ENCODE data around the gene AFG3L2. TPM values are rescaled to one million over a fixed set of nuclear protein-coding genes. Genes with fewer than 3 reads are reported as not detected.

AFG3L2 gene
- total and polyA plus RNA-seq, 9 of the 15 experiments (the other 6 are each of a cell fraction or from before 2014, with no cell fraction given), result 24.1 to 109 (median 84.0) TPM

DNA sequence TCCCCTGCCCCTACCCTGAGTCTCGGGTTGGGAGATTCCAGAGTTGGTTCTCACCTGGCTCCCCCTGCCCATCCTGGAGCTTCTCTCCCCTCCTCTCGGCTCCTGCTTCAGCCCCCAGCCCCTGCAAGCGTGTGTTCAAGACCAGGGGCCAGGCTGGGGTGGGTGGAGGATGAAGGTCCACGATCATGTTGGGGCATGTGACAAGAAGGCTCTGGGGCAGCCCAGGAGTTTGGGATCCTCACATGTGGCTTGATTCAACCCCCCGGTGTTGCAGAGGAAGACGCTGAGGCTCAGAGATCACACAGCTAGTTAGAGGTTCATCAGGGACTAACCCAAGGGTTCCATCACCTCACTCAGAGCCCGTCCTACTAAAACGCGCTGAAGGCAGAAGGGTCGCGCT is 83.2 kb downstream of the AFG3L2 start:
- Histone ChIP-seq H3K36me3 (ENCODE audit: control insufficient read depth, insufficient read depth, low read length) (no peaks in the 10 kb centered on the region), H3K9me1 (ENCODE audit: control insufficient read depth, insufficient read depth, low read length) (no peaks in the 10 kb centered on the region), H2AFZ (ENCODE audit: low read depth, low read length) (peak overlapping the region; percentile 8; the same call in 1 of the 2 replicates), H3K79me2 (ENCODE audit: control insufficient read depth, insufficient read depth, low read length) (no peaks in the 10 kb centered on the region), H4K20me1 (replicated peaks; ENCODE audit: control insufficient read depth, insufficient read depth, low read length) (no peaks in the 10 kb centered on the region), H3K27me3 (ENCODE audit: control insufficient read depth in 2 of 2, insufficient read depth in 2 of 2, low read length in 2 of 2) (no peaks in the 10 kb centered on the region), H3K9ac (ENCODE audit: insufficient read depth in 1 of 2, low read depth in 2 of 2, low read length in 2 of 2) (0 out of 4 replicates have a peak overlapping the region, but pooled peaks of 1 of the 2 experiments have one; percentile 41), H3K4me3 (no peak overlapping the region), H3K4me1 (replicated peaks in 1 of 2; ENCODE audit: control insufficient read depth in 2 of 2, insufficient read depth in 2 of 2, low read length in 2 of 2) (peaks cover 15 to 18% of the 10 kb centered on the region in 2 experiments; a peak in 4 of 5 replicates), H3K4me2 (ENCODE audit: insufficient read depth, low read length) (no peak overlapping the region), H3K9me3 (replicated peaks; ENCODE audit: control insufficient read depth, insufficient read depth, low read depth, low read length) (no peaks in the 10 kb centered on the region), H3K27ac (ENCODE audit: extremely low read depth, low read depth, low read length) (no peak overlapping the region)
- POLR2A ChIA-PET, result interaction anchor here (4.2 kb wide), 1 partner anchor 13 kb away, joined by 14 read pairs; no protein-coding TSS in a partner anchor
- WGBS (ENCODE audit: insufficient coverage, low coverage, missing lambda C conversion rate), result 64% methylated on average over 10 of the region's 11 CpGs
- in situ Hi-C loops (cut with MboI) (no loop called here), intact Hi-C loops (cut with micrococcal nuclease) (no loop called here)
- CTCF ChIA-PET (ENCODE audit: low intra/inter-chr PET ratio), result no interaction called here
- BruUV-seq (replicated peaks), result no TSS peak
- ATAC-seq (no peak), FAIRE-seq (no peak), DNase-seq (ENCODE audit: extremely low read depth in 1 of 4, low spot score in 3 of 4) (no peak)
- TF ChIP-seq ILF3 (IDR thresholded peaks at IDR 0.05; ENCODE audit: borderline replicate concordance), result no peak
- TF ChIP-seq, protein P1, sequence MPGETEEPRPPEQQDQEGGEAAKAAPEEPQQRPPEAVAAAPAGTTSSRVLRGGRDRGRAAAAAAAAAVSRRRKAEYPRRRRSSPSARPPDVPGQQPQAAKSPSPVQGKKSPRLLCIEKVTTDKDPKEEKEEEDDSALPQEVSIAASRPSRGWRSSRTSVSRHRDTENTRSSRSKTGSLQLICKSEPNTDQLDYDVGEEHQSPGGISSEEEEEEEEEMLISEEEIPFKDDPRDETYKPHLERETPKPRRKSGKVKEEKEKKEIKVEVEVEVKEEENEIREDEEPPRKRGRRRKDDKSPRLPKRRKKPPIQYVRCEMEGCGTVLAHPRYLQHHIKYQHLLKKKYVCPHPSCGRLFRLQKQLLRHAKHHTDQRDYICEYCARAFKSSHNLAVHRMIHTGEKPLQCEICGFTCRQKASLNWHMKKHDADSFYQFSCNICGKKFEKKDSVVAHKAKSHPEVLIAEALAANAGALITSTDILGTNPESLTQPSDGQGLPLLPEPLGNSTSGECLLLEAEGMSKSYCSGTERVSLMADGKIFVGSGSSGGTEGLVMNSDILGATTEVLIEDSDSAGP (CRISPR knock-in tag; IDR thresholded peaks at IDR 0.05), result no peak
- TF ChIP-seq XRCC5 (IDR thresholded peaks at IDR 0.05; ENCODE audit: low read depth, low read length), result no peak
- TF ChIP-seq NR3C1 (CRISPR knock-in tag; IDR thresholded peaks at IDR 0.05), result no peak
